OCI-LY7 (cell line): ENCODE results near the gene MYOF. TPM values are rescaled to one million over a fixed set of nuclear protein-coding genes. Genes with fewer than 3 reads are reported as not detected.

Experiments used
- BruUV-seq: library from RNA; stranded (reverse); fragments of 400-500 nt; replicated peaks from 2 replicates; lab custom pipeline; 2021; lab: Mats Ljungman, UMichigan
- CTCF ChIA-PET: fragments of 300-600 bp; sonication (Branson Sonifier 250); formaldehyde crosslinking; loops from one replicate; lab custom pipeline; 2022; ENCODE audit warnings: antibody characterized with exemption; ENCODE audit not compliant: unreplicated experiment; lab: Charles Lee
- POLR2A ChIA-PET: fragments of 300-600 bp; sonication (Branson Sonifier 250); formaldehyde crosslinking; loops from one replicate; lab custom pipeline; 2022; ENCODE audit warnings: antibody characterized with exemption; lab: Charles Lee
- DNase-seq: peaks from one replicate; pipeline ENCODE4 v3.0.0-alpha.2; 2015; ENCODE audit warnings: low spot score
- H2AFZ ChIP-seq: fragments of 200-600 bp; sonication (generic), shearing (Covaris generic); 2 replicates; pipeline ENCODE4 v1.6.1; 2014; ENCODE audit warnings: mild to moderate bottlenecking, antibody characterized with exemption, low read length, moderate library complexity
- H3K27ac ChIP-seq: fragments of 200-600 bp; sonication (generic); 2 replicates; pipeline ENCODE4 v1.5.1; 2014; ENCODE audit warnings: mixed run types, low read depth, mild to moderate bottlenecking, moderate library complexity, low read length, inconsistent platforms; ENCODE audit not compliant: poor library complexity, severe bottlenecking
- H3K36me3 ChIP-seq: fragments of 200-600 bp; sonication (generic); 2 replicates; pipeline ENCODE4 v1.6.1; 2014; ENCODE audit warnings: mild to moderate bottlenecking, antibody characterized with exemption, low read length, moderate library complexity, mixed read lengths; ENCODE audit not compliant: insufficient read depth
- H3K4me1 ChIP-seq: fragments of 200-600 bp; sonication (generic); 2 replicates; pipeline ENCODE4 v1.5.1; 2014; ENCODE audit warnings: mild to moderate bottlenecking, low read length; ENCODE audit not compliant: insufficient read depth, poor library complexity, severe bottlenecking
- H3K4me2 ChIP-seq: fragments of 200-600 bp; sonication (generic); 2 replicates; pipeline ENCODE4 v1.6.1; 2014; ENCODE audit warnings: mild to moderate bottlenecking, low read length
- H3K4me3 ChIP-seq: fragments of 200-600 bp; sonication (generic); 2 replicates; pipeline ENCODE4 v1.5.1; 2014; ENCODE audit warnings: mild to moderate bottlenecking, low read depth, low read length; ENCODE audit not compliant: poor library complexity, severe bottlenecking
- H3K79me2 ChIP-seq: fragments of 200-600 bp; sonication (generic); 2 replicates; pipeline ENCODE4 v1.6.1; 2016; ENCODE audit warnings: low read depth, mild to moderate bottlenecking, low read length, moderate library complexity, mixed read lengths; ENCODE audit not compliant: insufficient read depth
- H3K9me2 ChIP-seq: fragments of 200-600 bp; sonication (generic); 2 replicates; pipeline ENCODE4 v1.6.1; 2016; ENCODE audit warnings: mild to moderate bottlenecking, low read length, mixed read lengths; ENCODE audit not compliant: insufficient read depth
- H3K9me3 ChIP-seq: fragments of 200-600 bp; sonication (generic); 2 replicates; pipeline ENCODE4 v1.6.1; 2014; ENCODE audit warnings: mild to moderate bottlenecking, mixed run types, low read length, mixed read lengths
- H4K20me1 ChIP-seq: fragments of 200-600 bp; sonication (generic); 2 replicates; pipeline ENCODE4 v1.6.1; 2014; ENCODE audit warnings: mild to moderate bottlenecking, antibody characterized with exemption, low read length, moderate library complexity, mixed read lengths; ENCODE audit not compliant: insufficient read depth
- EZH2phosphoT487 ChIP-seq: fragments of 200-600 bp; sonication (generic); IDR thresholded peaks from 2 replicates; pipeline ENCODE4 v1.6.1; 2018; ENCODE audit warnings: low read depth, borderline replicate concordance, mild to moderate bottlenecking, mixed run types, antibody characterized with exemption, low read length, moderate library complexity, mixed read lengths
- intact Hi-C: fragments of 100-400 bp; cut with micrococcal nuclease; formaldehyde crosslinking; loops from one replicate; pipeline ENCODE4 v1.10.0; 2022; ENCODE audit not compliant: unreplicated experiment
- total RNA-seq, 2 experiments: library from RNA; depleted of rRNA in 1 of 2; stranded (reverse); fragments of >200 nt in 1 of 2; shearing (Covaris generic) in 1 of 2; gene quantifications; 2 replicates each; pipeline ENCODE4 v1.2.3, GENCODE V29; 2014 to 2022
- TF ChIP-seq, protein P1 (sequence below): fragments of 200-600 bp; sonication (generic); conservative IDR thresholded peaks from 2 replicates; pipeline ENCODE4 v1.5.1; 2014; ENCODE audit warnings: mild to moderate bottlenecking, antibody characterized with exemption, low read length, moderate library complexity, mixed read lengths

Gene MYOF
- total RNA-seq, 2 experiments from 2014 or later = 0.42 TPM; not detected in 1

DNA sequence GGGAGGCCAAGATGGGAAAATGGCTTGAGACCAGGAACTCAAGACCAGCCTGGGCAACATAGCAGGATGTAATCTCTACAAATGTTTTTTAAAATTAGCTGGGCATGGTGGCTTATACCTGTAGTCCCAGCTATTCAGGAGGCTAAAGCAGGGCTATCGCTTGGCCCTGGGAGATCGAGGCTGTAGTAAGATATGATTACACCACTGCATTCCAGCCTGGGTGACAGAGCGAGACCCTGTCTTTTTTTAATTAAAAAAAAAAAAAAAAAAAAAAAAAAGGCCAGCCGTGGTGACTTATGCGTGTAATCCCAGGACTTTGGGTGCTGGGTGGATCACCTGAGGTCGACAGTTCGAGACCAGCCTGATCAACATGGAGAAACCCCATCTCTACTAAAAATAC, 27.4 kb downstream of the MYOF start:
- H3K4me2 ChIP-seq = no peak overlapping the region
- H3K9me2 ChIP-seq = no peaks in the 10 kb centered on the region
- H3K4me1 ChIP-seq = no peaks in the 10 kb centered on the region
- H3K9me3 ChIP-seq = no peaks in the 10 kb centered on the region
- no peaks in the 10 kb centered on the region for H4K20me1 ChIP-seq
- no peak for TF ChIP-seq EZH2phosphoT487
- TF ChIP-seq, protein P1, sequence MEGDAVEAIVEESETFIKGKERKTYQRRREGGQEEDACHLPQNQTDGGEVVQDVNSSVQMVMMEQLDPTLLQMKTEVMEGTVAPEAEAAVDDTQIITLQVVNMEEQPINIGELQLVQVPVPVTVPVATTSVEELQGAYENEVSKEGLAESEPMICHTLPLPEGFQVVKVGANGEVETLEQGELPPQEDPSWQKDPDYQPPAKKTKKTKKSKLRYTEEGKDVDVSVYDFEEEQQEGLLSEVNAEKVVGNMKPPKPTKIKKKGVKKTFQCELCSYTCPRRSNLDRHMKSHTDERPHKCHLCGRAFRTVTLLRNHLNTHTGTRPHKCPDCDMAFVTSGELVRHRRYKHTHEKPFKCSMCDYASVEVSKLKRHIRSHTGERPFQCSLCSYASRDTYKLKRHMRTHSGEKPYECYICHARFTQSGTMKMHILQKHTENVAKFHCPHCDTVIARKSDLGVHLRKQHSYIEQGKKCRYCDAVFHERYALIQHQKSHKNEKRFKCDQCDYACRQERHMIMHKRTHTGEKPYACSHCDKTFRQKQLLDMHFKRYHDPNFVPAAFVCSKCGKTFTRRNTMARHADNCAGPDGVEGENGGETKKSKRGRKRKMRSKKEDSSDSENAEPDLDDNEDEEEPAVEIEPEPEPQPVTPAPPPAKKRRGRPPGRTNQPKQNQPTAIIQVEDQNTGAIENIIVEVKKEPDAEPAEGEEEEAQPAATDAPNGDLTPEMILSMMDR = no peak
- BruUV-seq = no TSS peak
- no peaks in the 10 kb centered on the region for H3K36me3 ChIP-seq
- H2AFZ ChIP-seq = no peak overlapping the region
- intact Hi-C loops = no loop called here
- CTCF ChIA-PET = no interaction called here
- H3K27ac ChIP-seq = no peak overlapping the region
- no peak overlapping the region for H3K4me3 ChIP-seq
- POLR2A ChIA-PET = interaction anchor here (0.7 to 1.2 kb wide), 2 partner anchors 191 to 408 kb away, joined by 3 to 4 read pairs; no protein-coding TSS in a partner anchor
- H3K79me2 ChIP-seq = no peaks in the 10 kb centered on the region
- DNase-seq = no peak

- intact Hi-C loops = no loop called here
- POLR2A ChIA-PET = no interaction called here
- TF ChIP-seq, protein P1 = no peak
- TF ChIP-seq EZH2phosphoT487 = no peak
- H3K79me2 ChIP-seq = no peaks in the 10 kb centered on the region
- no TSS peak for BruUV-seq
- no peaks in the 10 kb centered on the region for H3K4me1 ChIP-seq
- H3K4me3 ChIP-seq = no peak overlapping the region
- no peak overlapping the region for H2AFZ ChIP-seq
- H3K9me3 ChIP-seq = no peaks in the 10 kb centered on the region
- no peak for DNase-seq
- no peaks in the 10 kb centered on the region for H4K20me1 ChIP-seq
- no peak overlapping the region for H3K4me2 ChIP-seq
- no peaks in the 10 kb centered on the region for H3K9me2 ChIP-seq
- H3K36me3 ChIP-seq = no peaks in the 10 kb centered on the region
- CTCF ChIA-PET = no interaction called here
- no peak overlapping the region for H3K27ac ChIP-seq
Measured at GRCh38 chr10:93454146-93454545, 28.0 kb downstream of the MYOF start.

GRCh38 chr10:93452143-93452542, 30.0 kb downstream of the MYOF start:
- Histone ChIP-seq H3K4me1 (no peaks in the 10 kb centered on the region), H3K4me3 (no peak overlapping the region), H2AFZ (no peak overlapping the region), H3K4me2 (no peak overlapping the region), H3K9me2 (no peaks in the 10 kb centered on the region), H3K9me3 (no peaks in the 10 kb centered on the region), H3K79me2 (no peaks in the 10 kb centered on the region), H3K36me3 (no peaks in the 10 kb centered on the region), H3K27ac (no peak overlapping the region), H4K20me1 (no peaks in the 10 kb centered on the region)
- POLR2A ChIA-PET = no interaction called here
- CTCF ChIA-PET = no interaction called here
- intact Hi-C loops = no loop called here
- DNase-seq = peak; percentile 11
- TF ChIP-seq EZH2phosphoT487 = no peak
- TF ChIP-seq, protein P1 = no peak
- no TSS peak for BruUV-seq
